ENCODE measurements around the gene CACNB2.
"Not testable (repeated sequence)": the region's sequence is repeated elsewhere in the genome, so short reads cannot be mapped to it uniquely, and the experiment has no call there.

Gene CACNB2

DNA sequence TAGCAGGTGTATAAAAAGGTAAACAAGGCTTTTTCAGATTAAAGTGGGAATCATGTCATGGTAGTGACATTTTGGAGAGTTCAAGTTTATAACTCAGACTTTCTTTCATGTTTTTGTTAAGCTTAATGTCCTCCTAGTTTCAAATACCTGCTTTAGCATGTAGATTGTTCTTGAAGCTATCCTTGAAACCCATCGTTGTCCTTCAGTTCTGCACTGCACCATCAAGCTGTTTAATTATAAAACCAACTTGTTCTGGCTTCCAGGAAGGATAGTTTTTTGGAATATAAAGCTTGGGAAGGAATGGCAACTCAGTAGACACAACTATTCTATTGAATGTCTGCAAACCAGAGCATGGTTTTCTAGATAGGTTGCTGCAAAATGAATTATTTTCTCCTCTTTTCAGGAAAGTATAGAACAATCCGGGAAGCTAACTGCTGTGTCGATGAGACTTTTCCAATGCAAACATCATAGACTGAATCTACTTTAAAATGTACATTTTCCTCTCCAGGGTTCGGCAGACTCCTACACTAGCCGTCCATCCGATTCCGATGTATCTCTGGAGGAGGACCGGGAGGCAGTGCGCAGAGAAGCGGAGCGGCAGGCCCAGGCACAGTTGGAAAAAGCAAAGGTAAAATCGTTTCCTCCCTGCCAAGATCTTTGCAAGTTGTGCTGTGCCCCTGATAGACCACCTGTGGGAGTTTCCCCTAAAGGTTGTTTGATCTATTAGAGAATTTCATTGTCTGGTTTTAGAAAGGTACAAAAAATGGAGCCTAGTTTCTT is 261.4 kb downstream of the CACNB2 start:
- no peak for DNase-seq (ENCODE audit: low read depth)

- DNase-seq (ENCODE audit: low read depth) = no peak
Observed at GRCh38 chr10:18402853-18403252, 262.6 kb downstream of the CACNB2 start.

DNA sequence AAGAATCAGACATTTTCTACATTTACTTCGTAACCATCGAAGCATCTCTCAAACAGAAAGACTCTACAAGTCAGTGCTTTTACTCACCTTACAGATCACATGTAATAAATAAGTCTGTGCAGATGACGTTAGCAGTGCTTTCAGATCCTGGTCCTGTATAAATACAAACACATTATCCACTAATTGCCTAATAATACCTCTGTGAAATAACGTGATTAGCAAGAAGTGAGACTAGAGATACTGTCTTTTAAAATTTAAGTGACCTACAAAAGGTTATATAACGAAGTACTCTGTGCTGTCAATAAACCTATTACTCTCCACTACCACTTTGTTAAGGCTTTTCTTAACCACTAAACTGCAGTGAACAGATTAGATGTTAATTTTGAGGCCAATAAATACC is 264.3 kb downstream of the CACNB2 start:
- no peak for DNase-seq (ENCODE audit: low read depth)

- DNase-seq (ENCODE audit: low read depth) = no peak
Observed at GRCh38 chr10:18406136-18406535, 265.9 kb downstream of the CACNB2 start.

DNA sequence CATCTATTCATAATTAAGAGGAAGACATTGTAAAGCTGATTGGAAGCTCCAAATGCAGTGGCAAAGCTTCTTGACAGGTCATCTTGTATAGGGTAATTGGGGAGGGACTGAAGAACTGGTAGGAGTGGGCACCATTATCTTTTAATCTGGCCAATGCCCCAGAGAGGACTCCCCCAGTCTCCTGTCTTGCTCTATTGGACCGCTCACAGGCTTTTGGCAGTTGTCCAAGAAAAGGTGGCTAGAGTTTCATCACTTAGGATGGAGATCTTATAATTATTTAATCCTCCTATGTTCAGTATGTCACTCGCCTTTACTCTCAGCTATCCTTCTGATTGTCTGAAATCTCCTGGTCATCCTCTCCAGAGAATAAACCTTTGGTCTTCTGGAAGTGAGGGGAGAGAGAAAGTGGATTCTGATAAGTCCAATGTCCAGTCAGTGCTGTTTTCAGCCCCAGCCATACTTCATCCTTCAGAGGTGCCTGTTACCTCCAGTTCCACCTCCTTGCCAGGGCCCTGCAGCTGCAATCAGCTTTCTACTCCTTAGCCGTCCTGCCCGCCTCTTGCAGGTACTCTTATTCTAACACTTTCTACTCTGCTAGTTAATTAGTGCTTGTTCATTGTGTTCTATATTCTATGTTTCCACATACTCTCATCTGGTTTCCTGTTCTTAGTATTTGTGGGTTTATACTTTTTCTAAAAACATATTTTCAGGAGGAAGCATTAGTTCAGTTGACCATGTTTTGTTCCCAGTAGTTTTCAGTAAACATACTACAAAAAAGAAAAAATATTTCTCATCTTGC is 269.6 kb downstream of the CACNB2 start:
- DNase-seq (ENCODE audit: low read depth) = no peak

DNA sequence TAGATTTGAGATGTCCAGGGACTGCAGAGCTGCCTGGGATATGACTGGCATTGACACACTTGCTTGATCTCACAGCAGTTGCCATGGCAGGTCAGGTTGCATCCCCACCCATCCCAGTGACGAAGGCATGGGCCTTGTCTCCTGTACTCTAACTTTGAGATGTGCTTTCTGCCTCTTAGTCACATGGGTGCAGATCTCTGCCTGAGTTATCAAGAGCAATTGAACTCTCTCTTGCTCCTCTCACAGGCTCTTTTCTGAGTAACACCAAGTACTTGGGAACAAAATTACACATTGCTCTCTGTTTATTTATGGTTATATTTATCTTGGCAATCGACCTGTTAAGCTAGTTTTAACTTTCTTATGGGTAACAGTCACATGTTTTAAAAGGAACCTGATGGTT is 273.8 kb downstream of the CACNB2 start:
- peak; percentile 25 for DNase-seq (ENCODE audit: low read depth)

- no peak for DNase-seq (ENCODE audit: low read depth)
Observed at GRCh38 chr10:18417950-18418527, 277.8 kb downstream of the CACNB2 start.

DNA sequence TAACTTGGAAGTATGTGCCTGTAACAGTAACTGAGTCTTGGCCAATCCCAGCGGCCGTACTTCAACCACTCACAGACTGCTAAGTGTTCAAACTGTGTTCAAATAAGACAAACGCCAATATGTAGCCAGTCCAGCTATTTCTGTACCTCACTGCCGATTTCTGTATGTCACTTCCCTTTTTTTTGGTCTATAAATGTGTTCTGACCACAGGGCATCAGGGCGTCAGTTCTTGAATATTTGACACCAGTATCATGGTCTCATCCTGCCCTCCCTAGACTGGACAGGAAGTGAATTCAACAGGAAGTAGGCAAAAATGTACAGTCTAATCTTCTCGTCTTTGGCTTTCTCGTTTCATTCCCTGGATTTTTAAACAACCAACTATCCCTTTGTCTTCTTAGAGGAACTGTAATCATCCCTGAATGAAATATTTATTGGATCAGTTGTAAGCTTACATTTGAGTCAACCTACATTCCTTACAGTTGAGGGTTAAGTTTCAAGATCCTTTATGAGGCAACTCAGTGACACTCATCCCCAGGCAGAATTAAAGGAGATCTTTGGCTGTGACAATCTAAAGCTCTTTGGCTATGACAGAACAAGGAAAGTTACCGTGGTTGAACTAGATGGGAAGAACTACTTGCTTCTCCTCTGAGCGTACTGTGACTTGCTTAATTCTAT is 278.5 kb downstream of the CACNB2 start:
- DNase-seq (ENCODE audit: low read depth) = peak; percentile 14

GRCh38 chr10:18419945-18420344 is 279.7 kb downstream of the CACNB2 start:
- no peak for DNase-seq (ENCODE audit: low read depth)

DNA sequence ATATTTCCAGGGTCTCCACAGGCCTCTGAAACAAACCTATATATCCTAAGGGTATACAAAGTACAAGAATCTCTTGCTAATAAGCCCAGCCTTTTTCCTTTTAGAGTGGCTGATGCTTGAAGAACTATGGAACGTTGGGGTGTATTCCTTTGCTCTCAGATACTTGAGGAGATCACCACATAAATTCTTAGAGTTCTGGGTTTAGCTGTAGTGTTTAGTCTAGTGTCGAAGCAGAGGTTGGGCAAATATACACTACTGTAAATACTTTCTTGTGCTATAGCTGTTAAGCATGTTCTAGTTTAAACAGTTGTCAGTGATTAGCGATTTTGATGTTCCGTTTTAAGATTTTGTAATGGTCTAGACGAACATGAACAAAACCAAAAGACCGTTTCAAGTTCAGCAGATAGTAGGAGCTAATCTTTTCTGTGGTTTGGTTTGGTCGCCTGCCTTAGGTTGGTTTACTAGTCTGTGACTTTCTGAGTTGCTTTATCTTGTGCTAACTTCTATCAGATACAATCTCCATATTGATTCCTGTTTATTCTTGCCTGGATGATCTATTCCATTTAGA is 281.6 kb downstream of the CACNB2 start:
- no peak for DNase-seq (ENCODE audit: low read depth)

- no peak for DNase-seq (ENCODE audit: low read depth)
Observed at GRCh38 chr10:18423058-18423637, 282.9 kb downstream of the CACNB2 start.

DNA sequence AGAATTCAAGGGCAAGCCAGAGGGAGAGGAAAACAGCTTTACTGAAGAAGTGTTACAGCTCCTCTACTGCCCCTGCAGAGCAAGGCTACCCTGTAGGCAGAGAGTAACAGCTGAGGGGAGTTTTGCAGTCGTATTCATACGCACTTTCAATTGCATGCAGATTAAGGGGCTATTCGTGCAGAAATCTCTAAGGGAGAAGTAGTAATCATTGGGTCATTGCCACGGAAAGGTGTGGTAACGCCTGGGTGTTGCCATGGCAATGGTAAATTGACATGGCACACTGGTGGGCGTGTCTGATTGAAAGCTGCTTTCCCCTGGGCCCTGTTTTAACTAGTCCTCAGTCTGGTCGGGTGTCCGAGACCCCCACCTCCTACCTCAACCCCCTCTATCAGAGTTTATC is 284.0 kb downstream of the CACNB2 start:
- DNase-seq (ENCODE audit: low read depth) = no peak

GRCh38 chr10:18429335-18429734 is 289.1 kb downstream of the CACNB2 start:
- no peak for DNase-seq (ENCODE audit: low read depth)

DNA sequence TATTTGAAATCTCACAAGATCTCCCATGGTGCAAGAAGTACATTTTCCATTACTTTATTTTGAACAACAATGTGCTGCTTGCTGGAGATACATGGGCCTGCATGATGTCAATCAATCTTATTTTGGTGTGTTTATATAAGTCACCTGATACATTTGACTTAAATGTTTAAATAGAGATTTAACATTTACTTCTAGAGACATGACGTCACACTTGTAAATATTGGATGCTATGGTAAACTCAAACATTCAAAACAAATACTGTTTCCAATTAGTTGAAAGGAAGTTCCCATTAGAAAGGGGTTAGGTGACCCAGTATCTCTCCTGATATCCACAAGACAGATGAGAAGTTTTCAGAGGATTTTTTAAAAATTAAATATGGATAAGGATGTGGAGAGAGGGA is 296.7 kb downstream of the CACNB2 start:
- no peak for DNase-seq (ENCODE audit: low read depth)

- DNase-seq (ENCODE audit: low read depth) = no peak
Observed at GRCh38 chr10:18437486-18437885, 297.3 kb downstream of the CACNB2 start.

GRCh38 chr10:18438361-18439126 is 298.3 kb downstream of the CACNB2 start:
- no peak for DNase-seq (ENCODE audit: low read depth)

GRCh38 chr10:18439601-18440000 is 299.4 kb downstream of the CACNB2 start:
- DNase-seq (ENCODE audit: low read depth) = no peak

DNA sequence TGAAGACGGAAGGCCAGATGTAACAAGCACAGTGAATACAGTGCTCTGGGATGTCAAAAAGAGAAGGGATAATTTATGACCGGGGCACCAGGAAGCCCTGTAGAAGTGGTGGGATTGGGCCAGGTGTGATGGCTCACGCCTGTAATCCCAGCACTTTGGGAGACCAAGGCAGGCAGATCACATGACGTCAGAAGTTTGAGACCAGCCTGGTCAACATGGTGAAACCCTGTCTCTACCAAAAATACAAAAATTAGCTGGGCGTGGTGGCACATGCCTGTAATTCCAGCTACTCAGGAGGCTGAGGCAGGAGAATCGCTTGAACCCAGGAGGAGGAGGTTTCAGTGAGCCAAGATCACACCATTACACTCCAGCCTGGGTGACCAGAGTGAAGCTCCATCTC is 305.4 kb downstream of the CACNB2 start:
- not testable (repeated sequence) for DNase-seq (ENCODE audit: low read depth)

DNA sequence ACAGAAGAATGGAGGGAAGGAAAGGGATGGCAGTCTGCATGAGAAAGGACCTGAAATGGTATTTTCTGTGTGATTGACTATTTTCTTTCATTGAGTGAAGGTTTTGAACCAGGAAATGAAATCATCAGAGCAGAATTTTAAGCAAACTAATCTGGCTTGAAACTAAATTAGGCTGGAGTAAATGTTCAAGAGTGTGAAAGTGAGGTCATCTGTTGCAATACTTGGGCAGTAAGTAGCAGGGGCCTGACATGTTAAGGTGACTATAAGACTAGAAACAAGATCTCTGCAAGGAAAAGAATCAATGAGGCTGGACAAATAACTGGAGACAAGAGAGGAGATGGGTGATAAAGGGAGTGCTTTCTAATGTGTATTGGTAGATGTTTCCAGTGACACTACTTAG is 306.0 kb downstream of the CACNB2 start:
- no peak for DNase-seq (ENCODE audit: low read depth)

GRCh38 chr10:18449611-18450026 is 309.4 kb downstream of the CACNB2 start:
- no peak for DNase-seq (ENCODE audit: low read depth)

GRCh38 chr10:18450298-18450697 is 310.1 kb downstream of the CACNB2 start:
- no peak for DNase-seq (ENCODE audit: low read depth)

All from fibroblast of gingiva (primary cell).